Measurements from ENCODE around the gene RUNX2.

Gene RUNX2

GRCh38 chr6:45634231-45634630, 306.1 kb downstream of the RUNX2 start:
- no peaks in the 10 kb centered on the region for H3K9me3 Mint-ChIP-seq
- no peaks in the 10 kb centered on the region for H3K36me3 Mint-ChIP-seq
- no peaks in the 10 kb centered on the region for H3K27me3 Mint-ChIP-seq
- H3K4me3 Mint-ChIP-seq = no peak overlapping the region
- H3K4me1 Mint-ChIP-seq = peaks cover 4% of the 10 kb centered on the region
- H3K27ac Mint-ChIP-seq = no peak overlapping the region

DNA sequence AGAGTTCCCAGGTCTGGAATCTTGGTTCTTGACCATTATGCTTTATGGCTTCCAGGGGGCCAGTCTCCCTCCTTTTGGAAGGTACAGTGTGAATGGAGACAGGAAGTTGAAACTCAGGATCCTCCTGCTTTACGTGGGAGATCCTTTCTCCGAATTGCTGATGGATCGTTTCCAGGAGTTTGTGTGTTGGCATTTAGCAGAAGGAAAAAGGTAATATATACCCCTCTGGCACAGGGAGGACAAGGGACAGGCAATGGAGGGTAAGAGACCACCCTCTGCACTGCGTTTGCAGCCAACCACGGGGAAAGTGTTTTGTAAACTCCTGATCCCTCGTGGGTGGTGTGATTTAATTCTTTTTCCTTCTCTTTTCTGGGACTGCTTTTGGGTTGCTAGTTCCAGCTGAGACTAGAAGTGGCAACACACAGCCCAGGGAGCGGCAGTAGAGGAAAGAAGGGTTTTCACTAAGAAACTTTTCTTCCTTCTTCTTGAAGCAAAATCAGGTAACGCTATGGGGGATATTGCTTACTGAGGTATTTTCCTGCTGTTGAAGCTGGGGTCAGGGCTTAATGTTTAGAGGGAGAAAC, 307.2 kb downstream of the RUNX2 start:
- no peaks in the 10 kb centered on the region for H3K9me3 Mint-ChIP-seq
- H3K27ac Mint-ChIP-seq = no peak overlapping the region
- no peaks in the 10 kb centered on the region for H3K27me3 Mint-ChIP-seq
- peaks cover 4% of the 10 kb centered on the region for H3K4me1 Mint-ChIP-seq
- H3K4me3 Mint-ChIP-seq = no peak overlapping the region
- H3K36me3 Mint-ChIP-seq = no peaks in the 10 kb centered on the region

- Mint-ChIP-seq H3K27me3 (no peaks in the 10 kb centered on the region), H3K4me1 (peaks cover 4% of the 10 kb centered on the region), H3K9me3 (no peaks in the 10 kb centered on the region), H3K36me3 (no peaks in the 10 kb centered on the region), H3K4me3 (no peak overlapping the region), H3K27ac (no peak overlapping the region)
Observed at GRCh38 chr6:45637056-45637455, 308.9 kb downstream of the RUNX2 start.

- Mint-ChIP-seq H3K9me3 (no peaks in the 10 kb centered on the region), H3K27me3 (no peaks in the 10 kb centered on the region), H3K36me3 (no peaks in the 10 kb centered on the region), H3K27ac (no peak overlapping the region), H3K4me1 (peaks cover 4% of the 10 kb centered on the region), H3K4me3 (no peak overlapping the region)
Observed at GRCh38 chr6:45637611-45638257, 309.6 kb downstream of the RUNX2 start.

- no peak overlapping the region for H3K27ac Mint-ChIP-seq
- no peaks in the 10 kb centered on the region for H3K27me3 Mint-ChIP-seq
- peaks cover 4% of the 10 kb centered on the region for H3K4me1 Mint-ChIP-seq
- no peaks in the 10 kb centered on the region for H3K36me3 Mint-ChIP-seq
- H3K4me3 Mint-ChIP-seq = no peak overlapping the region
- no peaks in the 10 kb centered on the region for H3K9me3 Mint-ChIP-seq
Observed at GRCh38 chr6:45640081-45640491, 312.0 kb downstream of the RUNX2 start.

- H3K4me3 Mint-ChIP-seq = no peak overlapping the region
- no peak overlapping the region for H3K27ac Mint-ChIP-seq
- H3K4me1 Mint-ChIP-seq = peaks cover 10% of the 10 kb centered on the region
- H3K36me3 Mint-ChIP-seq = no peaks in the 10 kb centered on the region
- no peaks in the 10 kb centered on the region for H3K9me3 Mint-ChIP-seq
- H3K27me3 Mint-ChIP-seq = no peaks in the 10 kb centered on the region
Observed at GRCh38 chr6:45640811-45641210, 312.7 kb downstream of the RUNX2 start.

GRCh38 chr6:45642331-45643125, 314.4 kb downstream of the RUNX2 start:
- Mint-ChIP-seq H3K27ac (no peak overlapping the region), H3K4me1 (peaks cover 17% of the 10 kb centered on the region), H3K27me3 (no peaks in the 10 kb centered on the region), H3K36me3 (no peaks in the 10 kb centered on the region), H3K9me3 (no peaks in the 10 kb centered on the region), H3K4me3 (no peak overlapping the region)

DNA sequence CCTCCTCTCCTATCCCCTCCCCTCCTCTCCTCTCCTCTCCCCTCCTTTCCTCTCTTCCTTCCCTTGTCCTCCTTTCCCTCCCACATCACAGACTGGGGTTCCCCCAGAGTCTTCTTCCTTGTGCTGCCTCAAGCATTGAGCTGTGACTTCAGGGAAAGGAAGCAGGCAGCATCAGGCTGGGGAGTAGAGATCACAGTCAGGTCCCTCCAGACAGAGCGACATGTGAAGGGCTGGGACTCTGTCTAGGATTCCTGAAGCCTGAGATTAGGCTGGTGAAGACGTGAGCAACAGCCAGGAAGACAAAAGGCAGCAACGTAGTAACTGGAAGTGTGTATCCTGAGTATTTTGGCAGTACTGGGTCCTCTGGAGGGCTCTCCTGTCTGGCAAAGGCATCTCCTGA, 315.0 kb downstream of the RUNX2 start:
- Mint-ChIP-seq H3K36me3 (no peaks in the 10 kb centered on the region), H3K9me3 (no peaks in the 10 kb centered on the region), H3K27me3 (no peaks in the 10 kb centered on the region), H3K27ac (no peak overlapping the region), H3K4me3 (no peak overlapping the region), H3K4me1 (peaks cover 23% of the 10 kb centered on the region)

GRCh38 chr6:45644720-45645119, 316.6 kb downstream of the RUNX2 start:
- no peaks in the 10 kb centered on the region for H3K27me3 Mint-ChIP-seq
- H3K27ac Mint-ChIP-seq = no peak overlapping the region

GRCh38 chr6:45645302-45645701, 317.2 kb downstream of the RUNX2 start:
- Mint-ChIP-seq H3K4me3 (no peak overlapping the region), H3K27ac (peak overlapping the region; percentile 79), H3K9me3 (no peaks in the 10 kb centered on the region), H3K4me1 (peaks cover 21% of the 10 kb centered on the region), H3K36me3 (no peaks in the 10 kb centered on the region), H3K27me3 (no peaks in the 10 kb centered on the region)

More at GRCh38 chr6:45644720-45645119, 316.6 kb downstream of the RUNX2 start:
- Mint-ChIP-seq H3K36me3 (no peaks in the 10 kb centered on the region), H3K4me1 (peaks cover 21% of the 10 kb centered on the region), H3K9me3 (no peaks in the 10 kb centered on the region), H3K4me3 (no peak overlapping the region)

DNA sequence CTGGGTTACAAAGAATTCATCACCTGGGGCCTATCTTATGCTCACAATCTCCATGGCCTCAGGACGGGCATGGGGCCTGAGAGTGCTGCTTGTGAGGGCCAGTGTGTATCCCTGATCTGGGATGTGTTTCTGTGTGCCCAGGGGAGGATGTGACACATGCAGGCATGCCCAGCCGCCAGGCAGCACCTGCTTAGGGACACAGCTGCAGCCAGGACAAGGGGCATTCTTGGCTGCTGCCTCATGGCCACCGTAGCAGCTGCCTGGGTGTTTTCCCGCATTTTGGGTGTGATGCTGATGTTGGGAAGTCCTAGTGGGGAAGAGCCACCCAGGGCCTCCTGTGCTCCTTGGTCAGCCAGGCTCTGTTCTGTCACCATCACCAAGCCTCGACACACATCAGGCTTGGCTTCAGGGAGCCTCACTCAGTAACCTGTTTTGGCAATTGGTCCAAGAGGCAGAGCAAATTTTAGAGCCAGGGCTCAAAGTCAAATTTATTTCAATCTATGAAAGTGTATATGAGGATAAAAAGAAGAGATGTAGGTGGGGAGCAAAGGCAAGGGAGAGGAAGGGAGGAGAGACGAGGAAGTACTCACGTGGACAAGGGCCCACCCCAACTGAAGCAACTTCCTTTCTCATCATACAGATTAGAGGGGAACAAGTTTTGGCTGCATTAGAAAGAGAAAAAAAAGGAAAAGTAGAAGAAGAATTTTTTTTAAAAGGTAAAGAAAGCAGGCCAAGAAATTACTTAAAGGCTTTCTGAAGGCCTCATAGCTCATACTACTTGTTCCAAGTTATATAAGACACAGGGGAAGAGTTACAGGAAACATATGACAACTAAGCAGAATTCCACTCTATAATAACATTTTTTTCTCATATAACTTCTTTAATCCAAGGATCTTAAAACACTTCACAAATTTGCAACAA, 319.5 kb downstream of the RUNX2 start:
- H3K9me3 Mint-ChIP-seq = no peaks in the 10 kb centered on the region
- no peak overlapping the region for H3K4me3 Mint-ChIP-seq
- H3K27ac Mint-ChIP-seq = peak overlapping the region; percentile 31
- H3K36me3 Mint-ChIP-seq = peaks cover 2% of the 10 kb centered on the region
- peaks cover 21% of the 10 kb centered on the region for H3K4me1 Mint-ChIP-seq
- no peaks in the 10 kb centered on the region for H3K27me3 Mint-ChIP-seq

DNA sequence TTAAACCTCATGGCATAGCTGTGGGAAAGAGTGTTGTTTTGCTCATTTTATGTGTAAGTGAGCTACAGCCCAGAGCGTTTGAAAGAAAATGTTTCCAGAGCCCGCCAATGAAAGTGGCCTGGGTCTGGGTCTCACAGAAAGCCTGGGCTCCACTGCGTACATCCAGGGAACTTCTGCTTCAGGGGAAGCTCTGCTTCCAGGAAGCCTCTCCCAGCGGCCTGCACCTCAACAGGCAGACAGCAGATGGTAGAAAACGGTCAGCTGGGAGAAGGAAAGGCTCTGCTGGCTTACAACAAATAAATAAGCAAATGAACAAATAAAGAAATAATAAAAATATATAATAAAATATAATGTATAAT, 320.1 kb downstream of the RUNX2 start:
- peaks cover 2% of the 10 kb centered on the region for H3K36me3 Mint-ChIP-seq
- H3K9me3 Mint-ChIP-seq = no peaks in the 10 kb centered on the region
- H3K27ac Mint-ChIP-seq = no peak overlapping the region
- H3K4me1 Mint-ChIP-seq = peaks cover 21% of the 10 kb centered on the region
- H3K4me3 Mint-ChIP-seq = no peak overlapping the region
- no peaks in the 10 kb centered on the region for H3K27me3 Mint-ChIP-seq

DNA sequence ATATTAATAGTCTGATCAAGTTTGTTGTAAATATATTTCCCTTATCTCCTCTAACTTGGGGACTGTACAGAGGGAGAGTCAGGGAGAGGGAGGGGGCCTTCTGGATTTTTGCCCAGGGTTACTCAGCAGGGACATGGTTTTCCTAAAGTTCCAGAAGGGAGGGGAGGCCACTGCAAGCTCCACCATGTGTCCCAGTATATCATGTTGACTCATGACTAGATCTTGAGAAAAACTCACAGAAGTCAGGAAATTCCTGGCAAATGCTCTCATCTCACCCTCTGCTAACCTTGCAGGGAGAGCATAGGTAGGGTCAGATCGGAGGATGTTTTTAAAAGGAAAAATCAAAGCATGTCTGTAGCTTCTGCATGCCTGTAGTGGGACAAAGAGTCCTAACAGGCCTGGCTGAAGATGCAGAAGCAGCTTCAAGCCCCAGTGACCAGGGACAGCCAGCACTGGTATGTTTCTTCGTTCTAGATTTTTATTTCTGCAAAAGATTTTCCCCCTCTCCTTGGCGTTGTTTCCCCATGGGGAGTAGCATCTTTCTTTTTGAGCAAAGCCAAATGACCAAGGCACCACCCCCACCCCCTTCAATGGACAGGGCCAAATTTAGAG, 322.5 kb downstream of the RUNX2 start:
- H3K36me3 Mint-ChIP-seq = peaks cover 2% of the 10 kb centered on the region
- H3K4me3 Mint-ChIP-seq = no peak overlapping the region
- H3K27ac Mint-ChIP-seq = no peak overlapping the region
- H3K9me3 Mint-ChIP-seq = no peaks in the 10 kb centered on the region
- H3K27me3 Mint-ChIP-seq = no peaks in the 10 kb centered on the region
- peaks cover 15% of the 10 kb centered on the region for H3K4me1 Mint-ChIP-seq

GRCh38 chr6:45651301-45651700, 323.2 kb downstream of the RUNX2 start:
- Mint-ChIP-seq H3K36me3 (peaks cover 2% of the 10 kb centered on the region), H3K4me1 (peaks cover 15% of the 10 kb centered on the region), H3K27me3 (no peaks in the 10 kb centered on the region), H3K4me3 (no peak overlapping the region), H3K27ac (no peak overlapping the region), H3K9me3 (no peaks in the 10 kb centered on the region)

- Mint-ChIP-seq H3K4me3 (no peak overlapping the region), H3K36me3 (peaks cover 2% of the 10 kb centered on the region), H3K27ac (no peak overlapping the region), H3K9me3 (no peaks in the 10 kb centered on the region), H3K27me3 (peaks cover 1% of the 10 kb centered on the region), H3K4me1 (peaks cover 9% of the 10 kb centered on the region)
Observed at GRCh38 chr6:45652416-45652815, 324.3 kb downstream of the RUNX2 start.
